Stimulated activated CD8-positive, alpha-beta memory T cell treated with anti-CD3 and anti-CD28 coated beads, Interleukin-2, amount 100 ng/mL, for 1 hour (primary cell): ENCODE results near the gene ATRNL1.
"Not testable (repeated sequence)": the region's sequence is repeated elsewhere in the genome, so short reads cannot be mapped to it uniquely, and the experiment has no call there.

Experiments
- DNase-seq, 2 donors: peaks; one replicate each; pipeline ENCODE4 v3.0.0-alpha.2; 2020; ENCODE audit warnings: low read depth in 2 of 2

Gene ATRNL1

DNA sequence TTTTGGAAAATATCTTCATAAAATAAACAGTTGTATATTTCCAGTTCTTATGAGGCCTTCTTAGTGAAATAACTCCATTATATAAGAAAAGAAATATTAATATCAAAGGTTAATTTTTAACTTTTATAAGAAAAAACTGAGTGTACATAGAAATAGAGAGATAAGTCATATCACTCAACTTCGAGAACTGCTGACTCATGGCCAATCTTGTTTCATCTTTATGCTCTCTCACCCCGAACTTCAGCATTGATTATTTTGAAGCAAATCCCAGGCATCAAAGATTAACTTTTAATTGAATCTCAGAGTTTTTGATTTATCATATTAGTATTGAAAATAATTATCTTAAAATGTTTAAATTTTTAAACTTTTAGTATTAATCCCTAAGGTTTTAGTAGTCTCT, 652.8 kb downstream of the ATRNL1 start:
- no peak for DNase-seq

GRCh38 chr10:115747811-115748210, 654.6 kb downstream of the ATRNL1 start:
- DNase-seq: no peak

DNA sequence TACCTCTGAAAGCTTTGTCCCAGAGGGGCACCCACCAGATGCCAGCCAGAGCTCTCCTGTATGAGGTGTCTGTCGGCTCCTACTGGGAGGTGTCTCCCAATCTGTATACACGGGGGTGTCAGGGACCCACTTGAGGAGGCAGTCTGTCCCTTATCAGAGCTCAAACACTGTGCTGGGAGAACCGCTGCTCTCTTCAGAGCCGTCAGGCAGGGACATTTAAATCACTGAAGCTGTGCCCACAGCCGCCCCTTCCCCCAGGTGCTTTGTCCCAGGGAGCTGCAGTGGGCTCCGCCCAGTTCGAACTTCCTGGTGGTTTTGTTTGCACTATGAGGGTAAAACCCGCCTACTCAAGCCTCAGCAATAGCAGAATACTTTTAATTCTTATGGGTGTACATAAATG, 665.3 kb downstream of the ATRNL1 start:
- not testable (repeated sequence) for DNase-seq

DNA sequence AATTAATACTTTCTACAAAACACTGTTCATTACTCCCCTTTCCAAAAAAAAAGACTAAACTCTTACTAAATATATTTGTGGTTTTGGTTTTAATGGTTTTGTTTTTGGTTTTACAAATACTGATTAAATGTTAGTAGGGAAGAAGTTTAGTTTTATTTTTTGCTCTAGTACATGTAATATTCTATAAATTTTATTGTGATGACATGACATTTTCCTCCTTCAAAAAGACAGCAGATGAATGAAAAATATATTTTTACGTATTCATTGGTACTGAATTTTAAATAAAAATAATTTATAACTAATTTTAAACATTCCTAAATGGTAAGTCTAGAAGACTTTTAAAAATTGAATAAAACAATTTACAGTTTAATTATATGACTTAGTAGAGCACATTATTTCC, 667.0 kb downstream of the ATRNL1 start:
- no peak for DNase-seq

GRCh38 chr10:115761166-115761565, 668.0 kb downstream of the ATRNL1 start:
- no peak for DNase-seq

DNA sequence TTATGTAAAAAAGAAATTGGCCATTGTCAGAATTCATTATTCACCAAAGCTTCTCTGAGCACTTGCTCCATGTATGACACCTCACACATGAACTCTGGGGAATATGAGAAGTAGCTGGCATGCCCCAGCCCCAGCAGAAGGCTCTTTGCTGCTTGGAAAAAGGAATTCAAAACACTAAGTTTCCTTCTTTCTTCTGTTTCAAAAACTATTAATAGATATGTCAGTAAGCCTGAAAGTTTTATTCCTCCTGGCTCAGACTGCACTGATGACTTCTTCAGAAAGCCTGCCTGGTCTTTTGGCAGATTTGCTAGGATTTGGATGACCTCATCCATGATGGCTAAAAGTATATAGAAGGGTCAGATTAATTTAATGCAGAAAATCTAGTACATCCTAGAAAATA, 668.9 kb downstream of the ATRNL1 start:
- DNase-seq: no peak

DNA sequence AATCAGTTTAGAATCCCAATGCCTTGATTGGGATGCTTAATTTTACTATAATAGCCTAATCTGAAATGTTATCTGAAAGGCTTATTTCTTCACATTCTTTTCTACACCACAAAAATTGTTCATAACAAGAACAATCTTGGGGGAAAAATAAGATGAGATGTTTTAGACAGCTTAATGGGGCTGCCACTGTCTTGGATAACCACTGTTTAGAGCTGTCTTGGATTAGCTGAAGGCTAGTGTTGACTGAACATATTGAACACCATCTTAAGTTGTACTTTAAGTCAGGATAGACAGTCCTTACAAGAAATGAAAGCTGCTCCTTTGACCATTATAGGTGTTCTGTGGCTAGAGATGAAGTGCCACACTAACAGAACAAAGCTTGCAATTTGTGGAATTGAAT, 678.6 kb downstream of the ATRNL1 start:
- DNase-seq: no peak

DNA sequence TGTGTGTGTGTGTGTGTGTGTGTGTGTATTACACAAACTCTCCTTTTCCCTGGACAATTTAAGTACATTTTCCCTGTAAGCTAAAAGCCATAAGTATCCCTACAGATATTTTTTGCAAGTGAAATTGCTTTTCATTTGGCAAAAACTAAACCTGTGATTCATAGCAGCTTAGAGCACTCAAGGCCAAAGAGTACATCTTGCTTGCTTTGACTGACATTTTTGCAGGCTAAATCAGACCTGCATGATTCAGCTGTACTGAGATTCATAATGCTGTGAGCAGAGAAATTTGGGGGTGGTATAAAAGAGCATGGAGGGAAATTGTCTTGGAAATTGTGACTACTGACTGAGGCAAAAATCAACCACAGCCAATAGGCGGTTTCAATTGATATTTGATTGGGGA, 679.4 kb downstream of the ATRNL1 start:
- no peak for DNase-seq

DNA sequence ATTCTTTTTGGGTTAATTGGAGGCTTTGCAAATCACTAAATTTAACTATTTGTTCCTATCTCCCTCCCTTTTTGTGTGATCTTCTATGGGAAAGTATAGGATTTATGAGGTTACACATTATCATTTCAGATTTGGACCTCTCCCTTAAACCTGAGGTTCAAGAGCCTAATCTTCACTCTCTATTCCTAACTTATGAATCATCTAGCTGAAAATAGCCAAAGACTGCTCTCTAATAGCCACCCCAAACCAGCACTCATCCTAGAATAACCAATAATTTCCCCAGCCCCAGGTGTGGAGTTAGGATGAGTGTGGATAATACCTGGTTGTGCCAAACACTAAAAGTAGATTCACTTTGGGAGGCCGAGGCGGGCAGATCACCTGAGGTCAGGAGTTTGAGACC, 680.7 kb downstream of the ATRNL1 start:
- no peak for DNase-seq

DNA sequence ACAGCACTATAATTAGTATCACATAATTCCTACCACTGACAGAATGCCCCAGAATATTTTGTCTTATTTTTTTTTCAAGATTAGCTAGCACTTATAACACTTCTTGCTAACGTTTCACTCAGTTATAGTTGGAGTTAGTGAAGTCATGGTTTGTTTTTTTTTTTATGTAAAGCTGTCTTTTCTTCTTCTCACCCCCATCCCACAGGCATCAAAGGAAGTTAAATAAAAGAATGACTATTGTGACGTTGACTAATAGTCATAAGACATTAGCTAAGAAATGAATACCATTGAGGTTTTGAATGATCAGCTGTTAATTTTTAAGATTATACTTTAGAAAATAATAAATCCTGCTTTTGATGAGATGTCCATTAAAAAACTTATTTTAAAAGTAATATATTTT, 681.6 kb downstream of the ATRNL1 start:
- no peak for DNase-seq

GRCh38 chr10:115777646-115778045, 684.5 kb downstream of the ATRNL1 start:
- DNase-seq: no peak

DNA sequence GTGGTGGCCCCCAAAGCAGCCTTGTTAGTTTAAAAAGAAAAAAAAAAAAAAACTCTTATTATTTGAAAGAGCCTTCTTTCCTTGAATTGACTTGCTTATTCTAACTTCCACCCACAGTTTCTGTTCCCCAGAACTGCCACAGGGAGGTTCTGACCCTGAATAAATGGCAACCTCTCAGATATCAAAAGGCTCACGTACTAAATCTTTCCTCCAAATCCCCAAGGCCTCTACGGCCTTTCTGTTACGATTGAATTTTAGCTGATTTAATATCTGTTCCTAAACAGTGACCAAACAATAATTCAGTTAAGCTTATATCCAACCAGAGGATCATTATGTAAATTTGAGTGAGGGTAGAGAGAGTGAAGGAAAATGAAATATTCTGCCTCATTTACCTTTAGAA, 697.1 kb downstream of the ATRNL1 start:
- no peak for DNase-seq

- DNase-seq: no peak
These were observed 702.8 kb downstream of the ATRNL1 start for GRCh38 chr10:115795964-115796363.

DNA sequence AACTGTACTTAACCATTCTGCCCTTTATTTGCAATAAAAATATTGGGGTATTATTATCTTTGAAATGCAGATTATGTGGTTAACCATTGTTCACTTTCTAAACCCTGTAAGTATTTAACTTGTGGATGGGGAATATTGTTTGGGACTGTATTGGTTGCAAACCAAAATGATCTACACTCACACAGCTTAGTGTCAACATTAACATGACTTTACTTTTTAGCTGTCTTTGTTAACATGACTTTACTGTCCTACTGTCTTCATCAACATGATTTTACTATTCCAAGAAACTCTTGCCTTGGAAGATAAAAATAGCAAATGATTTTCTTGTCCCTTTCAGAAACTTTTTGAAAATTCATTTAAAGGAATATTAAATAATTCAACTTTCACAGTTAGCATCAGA, 708.3 kb downstream of the ATRNL1 start:
- DNase-seq: no peak

- no peak for DNase-seq
These were observed 708.8 kb downstream of the ATRNL1 start for GRCh38 chr10:115801992-115802391.

DNA sequence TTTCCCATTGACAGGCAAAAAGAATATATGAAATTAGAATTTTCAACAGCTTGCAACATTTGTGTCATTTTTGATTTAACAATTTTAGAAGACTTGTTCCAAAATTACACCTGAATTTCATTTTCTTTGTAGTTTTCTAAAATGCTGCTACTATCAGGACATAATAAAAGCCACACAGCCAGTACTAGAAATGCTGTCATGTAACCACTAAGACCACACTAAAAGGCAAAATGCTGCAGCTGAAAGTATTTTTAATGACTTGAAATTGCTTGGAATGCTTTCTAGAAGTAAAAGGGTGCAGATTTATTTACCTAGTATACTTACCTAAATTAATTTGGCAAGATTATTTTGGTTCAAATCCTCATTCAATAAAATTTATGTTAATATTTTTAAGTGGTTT, 709.7 kb downstream of the ATRNL1 start:
- DNase-seq: no peak

- no peak for DNase-seq
These were observed 721.4 kb downstream of the ATRNL1 start for GRCh38 chr10:115814542-115814941.

DNA sequence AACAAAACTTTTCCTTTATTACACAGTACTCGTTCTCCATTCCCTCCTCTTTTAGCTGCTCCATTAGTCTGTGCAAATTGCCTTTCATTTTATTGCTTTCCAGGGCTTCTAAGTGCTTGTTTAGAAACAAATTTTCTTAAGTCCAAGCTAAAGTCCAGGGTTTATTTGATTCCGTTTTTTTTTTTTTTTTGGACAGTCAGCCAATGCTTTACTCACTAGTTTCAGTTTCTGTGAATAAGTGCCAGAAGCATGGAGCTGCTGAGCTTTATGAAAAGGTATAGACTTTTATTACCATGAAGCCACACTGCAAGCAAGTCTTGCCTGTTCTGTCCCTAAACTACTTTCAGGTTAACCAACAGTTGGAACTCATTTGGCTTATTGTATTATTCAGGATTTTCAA, 724.8 kb downstream of the ATRNL1 start:
- DNase-seq: no peak

DNA sequence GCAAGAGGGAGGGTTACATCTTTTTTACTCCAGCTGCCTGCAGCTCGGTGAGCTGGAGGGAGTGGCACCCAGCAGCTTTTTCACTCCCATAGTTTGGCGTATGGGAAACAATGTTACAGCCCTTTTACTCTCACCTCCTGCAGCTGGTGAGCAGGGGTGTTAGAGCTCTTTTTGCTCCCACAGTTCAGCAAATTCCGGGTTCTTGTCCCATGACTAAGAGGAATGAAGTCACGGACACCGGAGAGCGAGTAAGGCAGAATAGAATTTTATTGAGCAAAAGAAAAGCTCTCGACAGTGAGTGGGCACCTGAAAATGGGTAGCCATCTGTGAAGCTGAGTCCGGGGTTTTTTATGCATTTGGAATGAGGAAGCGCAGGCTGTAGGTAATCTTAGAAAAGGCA, 733.2 kb downstream of the ATRNL1 start:
- DNase-seq: no peak

DNA sequence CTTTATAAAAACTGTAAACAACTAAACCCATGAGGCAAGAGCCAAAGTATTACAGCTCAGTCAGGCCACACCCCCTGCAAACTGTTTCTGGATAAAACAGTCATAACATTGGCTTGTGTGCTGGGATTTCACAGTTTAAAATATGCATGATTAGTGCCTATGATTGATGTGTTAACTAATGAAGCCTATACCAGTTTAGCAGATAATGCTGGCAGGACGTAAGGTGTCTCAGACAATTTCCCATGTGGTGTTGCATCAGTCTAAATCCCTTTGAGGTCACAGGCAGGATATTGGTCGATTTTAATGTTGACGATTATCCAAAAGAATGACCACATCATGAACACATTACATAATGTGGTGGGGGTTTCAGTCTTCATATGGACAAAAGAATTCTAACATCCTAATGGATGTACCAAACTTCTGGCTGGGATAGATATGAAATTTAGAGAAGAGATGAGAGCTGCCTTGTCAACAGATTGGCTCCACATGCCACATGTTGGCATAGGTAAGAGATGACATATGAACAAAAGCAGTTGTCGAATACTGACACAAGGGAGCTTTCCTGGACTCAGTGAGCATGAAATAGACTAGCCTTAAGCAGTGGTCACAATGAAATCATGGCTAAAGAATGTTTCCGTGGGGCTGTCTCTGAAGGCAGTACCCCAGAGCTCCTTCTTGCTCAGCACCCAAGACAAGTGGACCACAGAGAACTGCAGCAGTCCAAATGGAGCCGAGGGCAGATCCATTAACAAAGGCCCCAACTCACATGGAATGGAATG, 734.3 kb downstream of the ATRNL1 start:
- no peak for DNase-seq

DNA sequence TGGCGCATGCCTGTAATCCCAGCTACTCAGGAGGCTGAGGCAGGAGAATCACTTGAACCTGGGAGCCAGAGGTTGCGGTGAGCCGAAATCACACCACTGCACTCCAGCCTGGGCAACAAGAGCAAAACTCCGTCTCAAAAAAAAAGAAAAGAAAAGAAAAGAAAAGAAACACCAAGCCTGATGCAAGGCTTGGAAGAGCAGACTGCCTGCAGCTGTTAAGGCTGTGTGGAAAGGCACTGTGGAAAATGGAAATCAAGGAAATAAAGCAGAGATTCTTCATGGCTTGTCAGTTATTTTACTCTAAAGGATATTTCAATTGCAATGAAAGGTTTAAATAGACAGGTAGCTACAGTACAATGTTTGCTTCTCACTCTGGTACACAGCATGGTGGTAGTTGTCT, 735.0 kb downstream of the ATRNL1 start:
- not testable (repeated sequence) for DNase-seq

DNA sequence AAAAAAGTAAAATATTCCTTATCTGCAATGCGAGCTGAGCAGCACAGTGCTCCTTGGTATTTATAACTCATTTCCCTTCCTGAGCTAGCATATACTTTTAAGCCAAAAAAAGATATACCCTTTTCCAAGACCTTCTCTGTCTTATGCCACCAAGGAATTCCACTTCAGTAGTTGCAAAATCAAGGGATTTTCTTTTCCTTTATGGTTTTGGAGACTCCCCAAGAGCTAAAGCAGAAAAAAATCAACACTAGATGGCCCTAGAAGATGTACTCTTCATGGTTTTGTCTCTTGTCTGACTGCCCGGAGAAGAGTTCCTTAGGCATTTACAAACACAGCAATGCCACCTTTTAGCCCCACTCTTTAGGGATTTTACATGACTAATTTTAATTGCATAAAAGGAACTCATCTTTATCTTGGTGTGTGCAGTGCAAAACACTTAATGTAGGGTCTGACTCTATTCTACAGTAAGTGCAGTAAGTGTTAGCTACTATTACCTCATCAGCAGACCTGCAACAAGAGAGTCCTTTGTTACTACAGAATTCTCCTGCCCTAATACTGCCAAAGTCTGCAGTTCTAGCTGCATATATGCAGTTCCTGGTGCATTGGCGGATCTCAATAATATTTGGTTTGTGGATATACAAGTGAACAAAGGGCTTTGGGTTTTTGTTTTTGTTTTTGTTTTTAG, 736.5 kb downstream of the ATRNL1 start:
- no peak for DNase-seq

- DNase-seq: no peak
These were observed 737.3 kb downstream of the ATRNL1 start for GRCh38 chr10:115830265-115830970.
